H1 (cell line): Measurements from ENCODE around the gene CHCHD3. TPM values are rescaled to one million over a fixed set of nuclear protein-coding genes. Genes with fewer than 3 reads are reported as not detected.

Experiments
- KDM1A ChIP-seq: fragments of 200-600, 300-600 bp; sonication (generic); IDR thresholded peaks from 2 replicates; pipeline ENCODE4 v1.7.1; 2016; ENCODE audit warnings: mild to moderate bottlenecking, low read length, borderline replicate concordance
- polyA plus RNA-seq, 7 experiments: library from polyadenylated mRNA; depleted of rRNA in 3 of 7; stranded (reverse) in 5 of 7; unstranded in 2 of 7; fragments of >200 nt in 5 of 7; fragments of 200-250 nt in 2 of 7; gene quantifications; 1 replicate in 5 of 7; 2 replicates in 1 of 7; 4 replicates in 1 of 7; pipeline versions ENCODE4 v1.2.1 to v1.2.3, GENCODE V29; 2011 to 2013; ENCODE audit warnings: missing spikeins in 2 of 7, mixed read lengths in 2 of 7
- total RNA-seq: library from RNA; stranded (reverse); fragmentation: NEBNext Ultra II Directional; extraction: Animal tissue kit (Norgen Biotek cat#: 25700); gene quantifications from 2 replicates; pipeline ENCODE4 v1.2.1, GENCODE V29; 2021

CHCHD3 gene
- total and polyA plus RNA-seq, 2 of the 8 experiments (the other 6 are each of a cell fraction or from before 2014, with no cell fraction given) = 42.9 to 137 TPM

- no peak for TF ChIP-seq KDM1A
- TF ChIP-seq, all 59 proteins: peak for 7
Measured at GRCh38 chr7:133044722-133045473, 37.0 kb downstream of the CHCHD3 start (continued).
